ENCODE data around the gene DOCK4.
"Not testable (repeated sequence)": the region's sequence is repeated elsewhere in the genome, so short reads cannot be mapped to it uniquely, and the experiment has no call there.

DOCK4 gene

GRCh38 chr7:112128461-112129425 is 77.5 kb downstream of the DOCK4 start:
- not testable (repeated sequence) for H2BK12ac ChIP-seq (ENCODE audit: low read length in 2 of 2); H3K9ac ChIP-seq (ENCODE audit: low read length); H4K91ac ChIP-seq (ENCODE audit: low read length); H3K27ac ChIP-seq (ENCODE audit: low read length, poor library complexity, severe bottlenecking); H2BK5ac ChIP-seq (ENCODE audit: low read depth, low read length, poor library complexity, severe bottlenecking); H3K9me3 ChIP-seq (ENCODE audit: control insufficient read depth, low read length); H3K23ac ChIP-seq (ENCODE audit: low read length in 2 of 2); H3K4me2 ChIP-seq (ENCODE audit: low read length, poor library complexity, severe bottlenecking); H3K14ac ChIP-seq (ENCODE audit: low read length in 2 of 2); H2AFZ ChIP-seq (ENCODE audit: low read depth, low read length); H3K18ac ChIP-seq (ENCODE audit: low read depth in 1 of 2, low read length in 2 of 2); H3K4ac ChIP-seq (ENCODE audit: low read depth in 1 of 2, low read length in 2 of 2); H2BK120ac ChIP-seq (ENCODE audit: low read depth, low read length); H3K4me1 ChIP-seq (ENCODE audit: control insufficient read depth, insufficient read depth, low read depth, low read length); H3K4me3 ChIP-seq (ENCODE audit: insufficient read depth in 1 of 2, low read depth in 1 of 2, low read length in 2 of 2); H3K27me3 ChIP-seq (ENCODE audit: control insufficient read depth in 1 of 2, insufficient read depth in 1 of 2, low read length in 2 of 2); DNase-seq; H3K36me3 ChIP-seq (ENCODE audit: control insufficient read depth in 1 of 2, insufficient read depth in 2 of 2, low read depth in 1 of 2, low read length in 2 of 2); H4K8ac ChIP-seq (ENCODE audit: low read length); H2AK5ac ChIP-seq (ENCODE audit: low read length, severe bottlenecking); H2BK15ac ChIP-seq (ENCODE audit: low read depth, poor library complexity, severe bottlenecking)
- H3K79me1 ChIP-seq (replicated peaks; ENCODE audit: low read length, poor library complexity, severe bottlenecking): peaks cover 10% of the 10 kb centered on the region
- WGBS: no CpG with 5 or more reads among the region's 8 CpGs

- H4K8ac ChIP-seq (ENCODE audit: low read length); H2BK5ac ChIP-seq (ENCODE audit: low read depth, low read length, poor library complexity, severe bottlenecking); H3K4ac ChIP-seq (ENCODE audit: low read depth in 1 of 2, low read length in 2 of 2); H3K18ac ChIP-seq (ENCODE audit: low read depth in 1 of 2, low read length in 2 of 2); H3K36me3 ChIP-seq (ENCODE audit: control insufficient read depth in 1 of 2, insufficient read depth in 2 of 2, low read depth in 1 of 2, low read length in 2 of 2); H3K4me2 ChIP-seq (ENCODE audit: low read length, poor library complexity, severe bottlenecking); H3K9me3 ChIP-seq (ENCODE audit: control insufficient read depth, low read length); H3K79me1 ChIP-seq (replicated peaks; ENCODE audit: low read length, poor library complexity, severe bottlenecking); H2BK15ac ChIP-seq (ENCODE audit: low read depth, poor library complexity, severe bottlenecking); H2AFZ ChIP-seq (ENCODE audit: low read depth, low read length); H2BK120ac ChIP-seq (ENCODE audit: low read depth, low read length); DNase-seq; H3K27me3 ChIP-seq (ENCODE audit: control insufficient read depth in 1 of 2, insufficient read depth in 1 of 2, low read length in 2 of 2); H4K91ac ChIP-seq (ENCODE audit: low read length); H3K14ac ChIP-seq (ENCODE audit: low read length in 2 of 2); H3K9ac ChIP-seq (ENCODE audit: low read length); H2AK5ac ChIP-seq (ENCODE audit: low read length, severe bottlenecking); H3K4me1 ChIP-seq (ENCODE audit: control insufficient read depth, insufficient read depth, low read depth, low read length); H3K4me3 ChIP-seq (ENCODE audit: insufficient read depth in 1 of 2, low read depth in 1 of 2, low read length in 2 of 2); H3K23ac ChIP-seq (ENCODE audit: low read length in 2 of 2); H2BK12ac ChIP-seq (ENCODE audit: low read length in 2 of 2); H3K27ac ChIP-seq (ENCODE audit: low read length, poor library complexity, severe bottlenecking): not testable (repeated sequence)
- WGBS: 98% methylated on average over 7 of the region's 13 CpGs
Observed at GRCh38 chr7:112128041-112128440, 78.2 kb downstream of the DOCK4 start.

GRCh38 chr7:112125250-112125649 is 80.9 kb downstream of the DOCK4 start:
- Histone ChIP-seq H2BK12ac (ENCODE audit: low read length in 2 of 2) (no peak overlapping the region), H2BK5ac (ENCODE audit: low read depth, low read length, poor library complexity, severe bottlenecking) (no peak overlapping the region), H3K4me3 (ENCODE audit: insufficient read depth in 1 of 2, low read depth in 1 of 2, low read length in 2 of 2) (no peak overlapping the region), H4K91ac (ENCODE audit: low read length) (no peak overlapping the region), H2AFZ (ENCODE audit: low read depth, low read length) (no peak overlapping the region), H3K9me3 (ENCODE audit: control insufficient read depth, low read length) (no peaks in the 10 kb centered on the region), H3K27ac (ENCODE audit: low read length, poor library complexity, severe bottlenecking) (no peak overlapping the region), H2BK120ac (ENCODE audit: low read depth, low read length) (no peak overlapping the region), H2BK15ac (ENCODE audit: low read depth, poor library complexity, severe bottlenecking) (no peak overlapping the region), H3K4me2 (ENCODE audit: low read length, poor library complexity, severe bottlenecking) (no peak overlapping the region), H3K23ac (ENCODE audit: low read length in 2 of 2) (no peak overlapping the region), H3K4me1 (ENCODE audit: control insufficient read depth, insufficient read depth, low read depth, low read length) (peaks cover 3% of the 10 kb centered on the region), H3K4ac (ENCODE audit: low read depth in 1 of 2, low read length in 2 of 2) (no peak overlapping the region), H3K18ac (ENCODE audit: low read depth in 1 of 2, low read length in 2 of 2) (no peak overlapping the region), H3K9ac (ENCODE audit: low read length) (no peak overlapping the region), H3K79me1 (replicated peaks; ENCODE audit: low read length, poor library complexity, severe bottlenecking) (peaks cover 3% of the 10 kb centered on the region), H3K36me3 (ENCODE audit: control insufficient read depth in 1 of 2, insufficient read depth in 2 of 2, low read depth in 1 of 2, low read length in 2 of 2) (no peaks in the 10 kb centered on the region), H3K27me3 (ENCODE audit: control insufficient read depth in 1 of 2, insufficient read depth in 1 of 2, low read length in 2 of 2) (no peaks in the 10 kb centered on the region), H3K14ac (ENCODE audit: low read length in 2 of 2) (no peak overlapping the region), H2AK5ac (ENCODE audit: low read length, severe bottlenecking) (no peak overlapping the region), H4K8ac (ENCODE audit: low read length) (no peak overlapping the region)
- no peak for DNase-seq
- no CpG with 5 or more reads among the region's 2 CpGs for WGBS

GRCh38 chr7:112124061-112124766 is 82.0 kb downstream of the DOCK4 start:
- Histone ChIP-seq H3K23ac (ENCODE audit: low read length in 2 of 2) (no peak overlapping the region), H2BK12ac (ENCODE audit: low read length in 2 of 2) (no peak overlapping the region), H3K79me1 (replicated peaks; ENCODE audit: low read length, poor library complexity, severe bottlenecking) (peaks cover 8% of the 10 kb centered on the region), H2AFZ (ENCODE audit: low read depth, low read length) (no peak overlapping the region), H3K27ac (ENCODE audit: low read length, poor library complexity, severe bottlenecking) (no peak overlapping the region), H3K9ac (ENCODE audit: low read length) (no peak overlapping the region), H3K14ac (ENCODE audit: low read length in 2 of 2) (no peak overlapping the region), H3K18ac (ENCODE audit: low read depth in 1 of 2, low read length in 2 of 2) (no peak overlapping the region), H2BK15ac (ENCODE audit: low read depth, poor library complexity, severe bottlenecking) (no peak overlapping the region), H2BK5ac (ENCODE audit: low read depth, low read length, poor library complexity, severe bottlenecking) (no peak overlapping the region), H3K4me3 (ENCODE audit: insufficient read depth in 1 of 2, low read depth in 1 of 2, low read length in 2 of 2) (no peak overlapping the region), H2BK120ac (ENCODE audit: low read depth, low read length) (no peak overlapping the region), H3K4me1 (ENCODE audit: control insufficient read depth, insufficient read depth, low read depth, low read length) (peaks cover 3% of the 10 kb centered on the region), H3K27me3 (ENCODE audit: control insufficient read depth in 1 of 2, insufficient read depth in 1 of 2, low read length in 2 of 2) (no peaks in the 10 kb centered on the region), H2AK5ac (ENCODE audit: low read length, severe bottlenecking) (no peak overlapping the region), H4K8ac (ENCODE audit: low read length) (no peak overlapping the region), H3K4me2 (ENCODE audit: low read length, poor library complexity, severe bottlenecking) (no peak overlapping the region), H3K36me3 (ENCODE audit: control insufficient read depth in 1 of 2, insufficient read depth in 2 of 2, low read depth in 1 of 2, low read length in 2 of 2) (no peaks in the 10 kb centered on the region), H3K9me3 (ENCODE audit: control insufficient read depth, low read length) (no peaks in the 10 kb centered on the region), H4K91ac (ENCODE audit: low read length) (no peak overlapping the region), H3K4ac (ENCODE audit: low read depth in 1 of 2, low read length in 2 of 2) (no peak overlapping the region)
- 92% methylated on average over 8 of the region's 9 CpGs for WGBS
- DNase-seq: no peak
